Retina (tissue), 1 donor: ENCODE results near the gene TAPBP.
"Not testable (repeated sequence)": the region's sequence is repeated elsewhere in the genome, so short reads cannot be mapped to it uniquely, and the experiment has no call there.

Experiments
- DNase-seq: peaks from one replicate; pipeline ENCODE4 v3.0.0-alpha.2; 2016

The TAPBP gene

GRCh38 chr6:33275795-33276580 is 37.9 kb downstream of the TAPBP start:
- not testable (repeated sequence) for DNase-seq

GRCh38 chr6:33273924-33274902 is 39.7 kb downstream of the TAPBP start:
- DNase-seq = no peak

GRCh38 chr6:33273129-33273923 is 40.6 kb downstream of the TAPBP start:
- no peak for DNase-seq

GRCh38 chr6:33272275-33273128 is 41.4 kb downstream of the TAPBP start:
- DNase-seq = no peak

- DNase-seq = peak; percentile 97
Measured at GRCh38 chr6:33271468-33272274, 42.2 kb downstream of the TAPBP start, which contains the start of the genes RPS18 and VPS52. TSS of gene RPS18 (plus strand) at chr6:33272075. CDS start at chr6:33272120, 45 bp downstream. TSS of gene VPS52 (minus strand) at chr6:33271876. CDS start at chr6:33271675, 201 bp downstream.

GRCh38 chr6:33271117-33271467 is 42.8 kb downstream of the TAPBP start:
- no peak for DNase-seq

GRCh38 chr6:33264015-33264414 is 49.9 kb downstream of the TAPBP start:
- no peak for DNase-seq

- not testable (repeated sequence) for DNase-seq
Measured at GRCh38 chr6:33262490-33262889, 51.4 kb downstream of the TAPBP start.

- no peak for DNase-seq
Measured at GRCh38 chr6:33259032-33259431, 54.8 kb downstream of the TAPBP start.

GRCh38 chr6:33254591-33254990 is 59.3 kb downstream of the TAPBP start:
- no peak for DNase-seq

GRCh38 chr6:33252759-33253158 is 61.1 kb downstream of the TAPBP start:
- DNase-seq = no peak

- no peak for DNase-seq
Measured at GRCh38 chr6:33251395-33252012, 62.4 kb downstream of the TAPBP start.

- no peak for DNase-seq
Measured at GRCh38 chr6:33250731-33251130, 63.1 kb downstream of the TAPBP start.

- no peak for DNase-seq
Measured at GRCh38 chr6:33249732-33250630, 63.9 kb downstream of the TAPBP start.
